ENCODE results near the gene OSBPL1A. TPM values are rescaled to one million over a fixed set of nuclear protein-coding genes. Genes with fewer than 3 reads are reported as not detected.
A peak's percentile ranks its signal among the peaks of the same experiment; 100 is the strongest.

The OSBPL1A gene
- total RNA-seq, 4 donors from 2014 or later, result 19.1 to 46.7 (median 24.8) TPM

GRCh38 chr18:24231773-24232735 lies 165.6 kb downstream of the OSBPL1A start:
- peak in 1 of 2 donors; percentile 43 for DNase-seq (ENCODE audit: low spot score in 2 of 2)
- WGBS, 2 donors, result 35 to 39% methylated on average over 8 of the region's 8 CpGs
- H3K4me3 ChIP-seq (ENCODE audit: low read depth, poor library complexity, severe bottlenecking), result no peak overlapping the region
- no peak for TF ChIP-seq POLR2A (IDR thresholded peaks at IDR 0.05)
- TF ChIP-seq, protein P1, sequence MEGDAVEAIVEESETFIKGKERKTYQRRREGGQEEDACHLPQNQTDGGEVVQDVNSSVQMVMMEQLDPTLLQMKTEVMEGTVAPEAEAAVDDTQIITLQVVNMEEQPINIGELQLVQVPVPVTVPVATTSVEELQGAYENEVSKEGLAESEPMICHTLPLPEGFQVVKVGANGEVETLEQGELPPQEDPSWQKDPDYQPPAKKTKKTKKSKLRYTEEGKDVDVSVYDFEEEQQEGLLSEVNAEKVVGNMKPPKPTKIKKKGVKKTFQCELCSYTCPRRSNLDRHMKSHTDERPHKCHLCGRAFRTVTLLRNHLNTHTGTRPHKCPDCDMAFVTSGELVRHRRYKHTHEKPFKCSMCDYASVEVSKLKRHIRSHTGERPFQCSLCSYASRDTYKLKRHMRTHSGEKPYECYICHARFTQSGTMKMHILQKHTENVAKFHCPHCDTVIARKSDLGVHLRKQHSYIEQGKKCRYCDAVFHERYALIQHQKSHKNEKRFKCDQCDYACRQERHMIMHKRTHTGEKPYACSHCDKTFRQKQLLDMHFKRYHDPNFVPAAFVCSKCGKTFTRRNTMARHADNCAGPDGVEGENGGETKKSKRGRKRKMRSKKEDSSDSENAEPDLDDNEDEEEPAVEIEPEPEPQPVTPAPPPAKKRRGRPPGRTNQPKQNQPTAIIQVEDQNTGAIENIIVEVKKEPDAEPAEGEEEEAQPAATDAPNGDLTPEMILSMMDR (IDR thresholded peaks at IDR 0.05), result no peak
- intact Hi-C loops (cut with DNase I; ENCODE audit: low total_unique reads), result no loop called here

- intact Hi-C loops (cut with DNase I; ENCODE audit: low total_unique reads), result no loop called here
- DNase-seq (ENCODE audit: low spot score in 2 of 2), result no peak
- no peak for TF ChIP-seq POLR2A (IDR thresholded peaks at IDR 0.05)
- TF ChIP-seq, protein P1 (IDR thresholded peaks at IDR 0.05), result no peak
- H3K4me3 ChIP-seq (ENCODE audit: low read depth, poor library complexity, severe bottlenecking), result no peak overlapping the region
- WGBS, 2 donors, result 87 to 89% methylated on average over 5 of the region's 5 CpGs
Measured at GRCh38 chr18:24230766-24231165, 166.9 kb downstream of the OSBPL1A start.

GRCh38 chr18:24228667-24229041 lies 169.0 kb downstream of the OSBPL1A start:
- TF ChIP-seq POLR2A (IDR thresholded peaks at IDR 0.05), result no peak
- TF ChIP-seq, protein P1 (IDR thresholded peaks at IDR 0.05), result no peak
- 92 to 96% methylated on average over 6 of the region's 6 CpGs for WGBS, 2 donors
- no peak overlapping the region for H3K4me3 ChIP-seq (ENCODE audit: low read depth, poor library complexity, severe bottlenecking)
- intact Hi-C loops (cut with DNase I; ENCODE audit: low total_unique reads), result no loop called here
- DNase-seq (ENCODE audit: low spot score in 2 of 2), result no peak

DNA sequence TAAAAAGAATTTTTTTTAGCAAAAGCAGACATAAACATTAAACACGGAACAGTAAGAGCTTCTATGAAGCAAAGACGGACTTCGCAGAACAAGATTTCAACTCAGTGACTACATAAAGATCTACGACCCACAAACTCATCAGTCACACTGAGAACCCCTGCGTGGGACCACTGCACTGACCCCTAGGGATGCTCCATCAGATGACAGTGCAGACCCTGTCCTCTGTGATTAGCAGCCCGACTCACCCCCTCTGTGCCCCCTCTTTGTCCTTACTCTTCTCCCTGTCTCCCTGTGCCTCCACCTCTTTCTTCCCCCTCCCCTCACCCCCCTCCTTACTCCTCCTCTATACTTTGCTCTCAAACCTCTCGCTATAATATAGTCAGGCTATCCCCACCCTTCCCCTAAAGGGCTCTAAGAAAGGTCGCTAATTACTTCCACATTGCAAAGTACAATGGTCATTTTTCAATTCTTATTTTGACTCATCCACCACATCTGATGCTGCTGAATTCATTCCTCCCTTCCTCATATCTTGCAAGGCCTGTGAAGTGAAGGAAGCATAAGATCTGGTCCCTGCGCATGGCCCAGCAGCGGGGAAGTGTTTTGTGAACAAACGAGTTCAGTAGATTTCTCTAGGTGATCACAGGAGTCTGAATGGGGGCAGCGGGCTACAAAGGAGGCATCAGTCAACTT lies 169.5 kb downstream of the OSBPL1A start:
- DNase-seq (ENCODE audit: low spot score in 2 of 2), result no peak
- intact Hi-C loops (cut with DNase I; ENCODE audit: low total_unique reads), result no loop called here
- no peak overlapping the region for H3K4me3 ChIP-seq (ENCODE audit: low read depth, poor library complexity, severe bottlenecking)
- 89 to 93% methylated on average over 12 of the region's 12 CpGs for WGBS, 2 donors
- TF ChIP-seq, protein P1 (IDR thresholded peaks at IDR 0.05), result no peak
- TF ChIP-seq POLR2A (IDR thresholded peaks at IDR 0.05), result no peak

GRCh38 chr18:24220318-24220688 lies 177.3 kb downstream of the OSBPL1A start:
- no peak for TF ChIP-seq POLR2A (IDR thresholded peaks at IDR 0.05)
- TF ChIP-seq, protein P1 (IDR thresholded peaks at IDR 0.05), result no peak
- intact Hi-C loops (cut with DNase I; ENCODE audit: low total_unique reads), result no loop called here
- WGBS, 2 donors, result 85 to 93% methylated on average over 2 of the region's 2 CpGs
- no peak overlapping the region for H3K4me3 ChIP-seq (ENCODE audit: low read depth, poor library complexity, severe bottlenecking)
- no peak for DNase-seq (ENCODE audit: low spot score in 2 of 2)

All from lower leg skin (tissue), 4 donors.